GM10248 (cell line): ENCODE measurements around the gene APEH.

Experiments
- CTCF ChIA-PET: fragments of 300-600 bp; sonication (Branson Sonifier 250); formaldehyde crosslinking; extraction: SDS; loops from one replicate; lab custom pipeline; 2021; ENCODE audit warnings: antibody characterized with exemption; lab: Yijun Ruan, JAX
- POLR2A ChIA-PET: fragments of 350-650 bp; sonication (Branson Sonifier 250); formaldehyde crosslinking; extraction: SDS; loops from one replicate; lab custom pipeline; 2020; ENCODE audit warnings: antibody characterized with exemption; lab: Yijun Ruan, JAX
- DNase-seq: peaks from one replicate; pipeline ENCODE4 v3.0.0; 2012; ENCODE audit errors: extremely low spot score
- TF ChIP-seq, protein P1 (sequence below): IDR thresholded peaks from 2 replicates; pipeline ENCODE4 v1.5.1; 2012; ENCODE audit warnings: mild to moderate bottlenecking, low read depth; ENCODE audit errors: extremely low read depth, missing control alignments, control extremely low read depth

APEH gene

DNA sequence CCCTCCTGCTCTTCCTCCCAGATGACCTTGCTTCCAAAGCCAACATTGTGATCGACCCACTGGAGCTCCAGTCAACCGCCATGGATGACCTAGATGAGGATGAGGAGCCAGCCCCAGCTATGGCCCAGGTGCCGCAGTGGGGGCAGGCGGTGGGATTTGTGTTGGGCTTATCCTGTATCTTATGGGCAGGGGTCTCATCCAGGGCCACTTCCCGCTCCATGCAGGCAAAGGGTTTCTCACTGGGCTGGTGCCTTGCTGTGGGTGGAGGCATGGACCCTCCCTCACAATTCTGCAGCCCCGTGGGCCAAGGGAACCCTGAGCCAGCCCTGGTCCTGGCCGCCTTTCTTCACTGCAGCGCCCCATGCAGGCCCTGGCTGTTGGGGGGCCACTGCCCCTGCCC, 30.5 kb downstream of the APEH start:
- TF ChIP-seq, protein P1, sequence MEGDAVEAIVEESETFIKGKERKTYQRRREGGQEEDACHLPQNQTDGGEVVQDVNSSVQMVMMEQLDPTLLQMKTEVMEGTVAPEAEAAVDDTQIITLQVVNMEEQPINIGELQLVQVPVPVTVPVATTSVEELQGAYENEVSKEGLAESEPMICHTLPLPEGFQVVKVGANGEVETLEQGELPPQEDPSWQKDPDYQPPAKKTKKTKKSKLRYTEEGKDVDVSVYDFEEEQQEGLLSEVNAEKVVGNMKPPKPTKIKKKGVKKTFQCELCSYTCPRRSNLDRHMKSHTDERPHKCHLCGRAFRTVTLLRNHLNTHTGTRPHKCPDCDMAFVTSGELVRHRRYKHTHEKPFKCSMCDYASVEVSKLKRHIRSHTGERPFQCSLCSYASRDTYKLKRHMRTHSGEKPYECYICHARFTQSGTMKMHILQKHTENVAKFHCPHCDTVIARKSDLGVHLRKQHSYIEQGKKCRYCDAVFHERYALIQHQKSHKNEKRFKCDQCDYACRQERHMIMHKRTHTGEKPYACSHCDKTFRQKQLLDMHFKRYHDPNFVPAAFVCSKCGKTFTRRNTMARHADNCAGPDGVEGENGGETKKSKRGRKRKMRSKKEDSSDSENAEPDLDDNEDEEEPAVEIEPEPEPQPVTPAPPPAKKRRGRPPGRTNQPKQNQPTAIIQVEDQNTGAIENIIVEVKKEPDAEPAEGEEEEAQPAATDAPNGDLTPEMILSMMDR: no peak
- POLR2A ChIA-PET: no interaction called here
- CTCF ChIA-PET: interaction anchor here (0.9 to 5.0 kb wide), 5 partner anchors 14 to 140 kb away, joined by 3 to 37 read pairs (median 7); partner anchors contain the start of genes AMIGO3 and INKA1
- DNase-seq: no peak

DNA sequence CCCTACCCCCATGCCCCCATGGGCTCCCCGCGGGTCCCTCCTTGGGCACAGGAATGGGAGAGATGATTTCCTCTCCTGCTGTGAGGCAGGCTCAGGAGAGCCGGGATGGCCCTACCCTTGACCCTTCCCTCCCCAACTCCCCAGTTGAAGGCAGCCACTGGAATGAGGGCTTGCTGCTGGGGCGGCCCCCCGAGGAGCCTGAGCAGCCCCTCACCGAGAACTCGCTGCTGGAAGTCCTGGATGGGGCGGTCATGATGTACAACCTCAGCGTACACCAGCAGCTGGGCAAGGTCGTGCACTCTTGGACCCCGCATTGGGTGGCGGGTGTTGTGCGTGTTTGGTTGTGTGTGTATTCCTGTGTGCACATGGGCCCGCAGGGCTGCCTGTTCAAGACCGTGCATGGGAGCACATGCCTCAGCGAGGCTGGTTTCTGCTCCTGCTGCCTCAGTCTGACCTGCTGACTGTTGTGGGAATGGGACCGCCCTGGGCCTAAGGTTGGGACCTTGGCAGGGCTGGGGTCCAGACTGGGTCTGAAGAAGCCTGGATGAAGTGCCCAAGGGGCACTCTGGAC, 31.3 kb downstream of the APEH start:
- DNase-seq: no peak
- CTCF ChIA-PET: interaction anchor here (1.0 to 1.8 kb wide), 2 partner anchors 13 to 134 kb away, joined by 3 to 7 read pairs; no protein-coding TSS in a partner anchor
- POLR2A ChIA-PET: no interaction called here
- TF ChIP-seq, protein P1: no peak

DNA sequence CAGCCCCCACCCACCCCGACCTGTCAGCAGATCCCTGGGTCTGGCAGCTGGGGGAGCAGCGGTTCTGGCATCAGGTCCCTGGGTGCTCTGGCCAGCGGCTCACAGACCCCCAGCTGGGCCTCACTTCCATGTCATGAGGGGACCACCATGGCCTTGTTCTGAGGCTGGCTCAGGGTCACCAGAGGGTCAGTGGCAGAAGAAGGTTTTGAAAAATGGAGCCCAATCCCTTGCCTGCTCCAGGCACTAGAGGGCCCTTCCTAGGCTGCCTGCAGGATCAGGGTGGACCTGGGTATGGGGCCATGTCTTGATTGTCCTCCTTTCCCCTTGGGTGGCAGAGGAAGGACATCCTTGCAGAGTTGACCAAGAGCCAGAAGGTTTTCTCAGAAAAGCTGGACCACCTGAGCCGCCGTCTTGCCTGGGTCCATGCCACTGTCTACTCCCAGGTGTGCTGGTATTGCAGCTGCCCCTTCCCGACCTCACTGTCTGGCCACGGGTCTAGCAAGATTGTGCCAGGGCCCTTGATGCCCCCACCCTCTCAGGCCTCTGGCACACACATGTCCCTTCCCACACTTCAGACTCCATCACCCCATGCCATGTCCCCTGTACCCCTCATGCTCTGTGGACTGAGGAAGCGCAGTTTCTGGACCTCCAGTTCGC, 32.4 kb downstream of the APEH start:
- TF ChIP-seq, protein P1: no peak
- ChIA-PET CTCF (interaction anchor here (1.0 to 1.8 kb wide), 2 partner anchors 12 to 133 kb away, joined by 3 to 7 read pairs; no protein-coding TSS in a partner anchor), POLR2A (no interaction called here)
- no peak for DNase-seq

DNA sequence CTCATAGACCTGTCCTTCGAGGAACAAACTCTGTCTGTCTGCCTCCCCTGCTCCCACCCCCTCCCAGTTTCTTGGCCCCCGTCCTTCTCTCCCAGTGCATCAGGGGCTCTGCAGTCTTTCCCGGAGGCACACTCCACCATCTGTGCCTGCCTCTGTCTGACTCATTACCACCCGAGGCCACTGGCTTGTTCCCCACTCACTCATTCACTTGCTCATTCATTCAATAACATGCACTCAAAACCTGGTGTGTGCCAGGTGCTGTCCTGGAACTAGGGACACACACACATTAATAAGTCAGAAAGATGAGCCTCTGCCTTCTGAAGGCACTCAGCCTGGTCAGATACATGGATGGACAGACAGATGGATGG, 32.9 kb downstream of the APEH start:
- no peak for DNase-seq
- TF ChIP-seq, protein P1: no peak
- ChIA-PET CTCF (interaction anchor here (1.1 to 1.8 kb wide), 3 partner anchors 11 to 170 kb away, joined by 3 to 7 read pairs (median 4); no protein-coding TSS in a partner anchor), POLR2A (no interaction called here)

DNA sequence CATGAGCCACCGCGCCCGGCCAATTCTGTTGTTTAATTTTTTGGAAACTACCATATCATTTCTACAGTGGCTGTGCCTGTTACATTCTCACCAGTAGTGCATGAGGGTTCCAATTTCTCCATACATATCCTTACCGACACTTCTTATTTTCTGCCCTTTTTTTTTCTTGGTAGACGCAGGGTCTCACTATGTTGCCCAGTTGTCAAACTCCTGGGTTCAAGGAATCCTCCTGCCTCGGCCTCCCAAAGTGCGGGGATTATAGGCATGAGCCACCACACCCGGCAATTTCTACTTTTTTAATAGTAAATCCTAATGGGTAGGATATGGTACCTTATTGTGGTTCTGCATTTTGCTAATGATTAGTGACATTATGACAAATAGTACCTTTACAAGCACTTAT, 35.7 kb downstream of the APEH start:
- POLR2A ChIA-PET: no interaction called here
- no peak for DNase-seq
- CTCF ChIA-PET: no interaction called here
- TF ChIP-seq, protein P1: no peak

DNA sequence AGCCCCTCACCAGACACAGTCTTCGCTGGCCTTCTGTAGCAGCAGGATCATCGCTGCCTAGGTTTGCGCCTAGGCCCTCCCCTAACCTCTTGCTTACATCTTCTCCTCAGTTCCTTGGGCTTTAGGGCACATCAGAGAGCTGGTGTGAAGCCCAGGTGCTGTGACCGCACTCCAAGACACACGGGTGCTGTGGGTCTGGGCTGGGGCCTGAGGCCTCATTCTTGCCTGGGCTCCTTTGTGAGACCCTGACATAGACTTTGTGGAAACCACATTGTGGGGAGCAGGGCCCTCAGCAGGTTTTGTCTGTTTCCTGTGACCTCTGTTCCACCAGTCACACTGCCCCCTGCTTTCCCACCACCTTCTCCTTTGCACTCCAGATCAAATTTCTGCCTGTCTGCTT, 37.3 kb downstream of the APEH start:
- POLR2A ChIA-PET: no interaction called here

More for the DNA sequence above, 37.3 kb downstream of the APEH start:
- TF ChIP-seq, protein P1: no peak
- DNase-seq: no peak
- CTCF ChIA-PET: interaction anchor here (1.2 to 1.4 kb wide), 2 partner anchors 8 to 128 kb away, joined by 3 to 7 read pairs; partner anchors contain the start of gene AMIGO3
